Right cardiac atrium (tissue), 5 donors: Measurements from ENCODE around the gene GABBR2. TPM values are rescaled to one million over a fixed set of nuclear protein-coding genes. Genes with fewer than 3 reads are reported as not detected.
"Not testable (repeated sequence)": the region's sequence is repeated elsewhere in the genome, so short reads cannot be mapped to it uniquely, and the experiment has no call there.

Source experiments
- ATAC-seq, 2 donors: fragments of 200-7000 bp; cut with Tn5 transposase; one replicate each; pipeline versions ENCODE4 v1.8.0 to v1.9.1; 2020; ENCODE audit warnings: moderate library complexity in 2 of 2, mild to moderate bottlenecking in 1 of 2
- DNase-seq, 3 donors: peaks; one replicate each; pipeline ENCODE4 v3.0.0-alpha.2; 2020
- H3K27ac ChIP-seq: one replicate; pipeline ENCODE4 v1.5.1; 2013; ENCODE audit warnings: mild to moderate bottlenecking, low read length, control low read depth, moderate library complexity
- H3K27me3 ChIP-seq: one replicate; pipeline ENCODE4 v1.6.1; 2013; ENCODE audit not compliant: control insufficient read depth, insufficient read depth
- H3K4me1 ChIP-seq: one replicate; pipeline ENCODE4 v1.6.1; 2013; ENCODE audit warnings: low read length; ENCODE audit not compliant: control insufficient read depth, insufficient read depth
- H3K4me3 ChIP-seq: one replicate; pipeline ENCODE4 v1.5.1; 2013; ENCODE audit warnings: low read length, control low read depth
- H3K9me3 ChIP-seq: one replicate; pipeline ENCODE4 v1.6.1; 2013; ENCODE audit warnings: low read length; ENCODE audit not compliant: control insufficient read depth
- WGBS: extraction: QIAGEN DNeasy Blood & Tissue Kit; methylation state at CpG from one replicate; pipeline ENCODE4 v1.1.7; 2013; 5-methylcytosine and 5-hydroxymethylcytosine counted together
- intact Hi-C, 4 donors: fragments of 100-400 bp; cut with DNase I; formaldehyde crosslinking; loops; one replicate each; pipeline versions ENCODE4 v1.11.0 to v1.14.0; 2022 to 2023
- polyA plus RNA-seq: library from polyadenylated mRNA; stranded (reverse); fragments of 200-250 nt; gene quantifications from one replicate; pipeline ENCODE4 v1.2.3, GENCODE V29; 2013
- total RNA-seq, 4 donors: library from RNA; stranded (reverse); fragmentation: NEBNext Ultra II Directional; extraction: Animal tissue kit (Norgen Biotek cat#: 25700); gene quantifications; one replicate each; pipeline ENCODE4 v1.2.1, GENCODE V29; 2021
- donor health status: healthy with polysubstance abuse.
- donor health status: DM: no; HTN: yes; CAD: no.
- donor health status: DM: no; HTN: no; CAD: no.
- donor health status: DM: no; HTN: yes; CAD: no; lungs with severe emphysema.
- donor health status: DM: yes; HTN: yes; CAD: no.

Gene GABBR2
- total and polyA plus RNA-seq, 5 donors, result not detected

- no peaks in the 10 kb centered on the region for H3K9me3 ChIP-seq
- no peaks in the 10 kb centered on the region for H3K4me1 ChIP-seq
- H3K27me3 ChIP-seq, result no peaks in the 10 kb centered on the region
- DNase-seq (no peak), ATAC-seq (no peak)
- no peak overlapping the region for H3K27ac ChIP-seq
- WGBS, result 64% methylated on average over 3 of the region's 3 CpGs
- no peak overlapping the region for H3K4me3 ChIP-seq
- intact Hi-C loops, result no loop called here
Measured at GRCh38 chr9:98590101-98590500, 118.6 kb downstream of the GABBR2 start.

- intact Hi-C loops, result no loop called here
- Histone ChIP-seq H3K4me3 (no peak overlapping the region), H3K9me3 (no peaks in the 10 kb centered on the region), H3K4me1 (no peaks in the 10 kb centered on the region), H3K27me3 (no peaks in the 10 kb centered on the region), H3K27ac (no peak overlapping the region)
- WGBS, result 73% methylated on average over 4 of the region's 4 CpGs
- DNase-seq (no peak), ATAC-seq (no peak)
Measured at GRCh38 chr9:98589102-98589501, 119.6 kb downstream of the GABBR2 start.

DNA sequence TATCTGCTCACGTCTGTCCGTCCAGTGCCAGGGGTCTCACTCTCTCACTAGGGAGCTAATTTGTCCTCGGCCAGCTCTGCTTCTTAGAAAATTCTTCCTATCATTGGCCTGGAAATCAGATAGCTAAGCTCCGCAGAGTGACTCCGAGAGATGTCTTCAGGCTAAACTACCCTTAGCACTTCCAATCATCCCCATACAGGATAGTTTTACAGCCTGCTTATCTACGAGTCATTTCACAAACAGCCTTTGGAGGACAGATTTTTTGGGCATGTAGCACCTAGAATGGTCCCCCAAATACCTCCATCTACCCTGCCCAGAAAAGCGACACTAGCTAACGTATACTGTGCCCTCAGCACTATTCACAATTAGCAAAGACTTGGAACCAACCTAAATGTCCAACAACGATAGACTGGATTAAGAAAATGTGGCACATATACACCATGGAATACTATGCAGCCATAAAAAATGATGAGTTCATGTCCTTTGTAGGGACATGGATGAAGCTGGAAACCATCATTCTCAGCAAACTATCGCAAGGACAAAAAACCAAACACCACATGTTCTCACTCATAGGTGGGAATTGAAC lies 123.8 kb downstream of the GABBR2 start:
- H3K27me3 ChIP-seq, result not testable (repeated sequence)

DNA sequence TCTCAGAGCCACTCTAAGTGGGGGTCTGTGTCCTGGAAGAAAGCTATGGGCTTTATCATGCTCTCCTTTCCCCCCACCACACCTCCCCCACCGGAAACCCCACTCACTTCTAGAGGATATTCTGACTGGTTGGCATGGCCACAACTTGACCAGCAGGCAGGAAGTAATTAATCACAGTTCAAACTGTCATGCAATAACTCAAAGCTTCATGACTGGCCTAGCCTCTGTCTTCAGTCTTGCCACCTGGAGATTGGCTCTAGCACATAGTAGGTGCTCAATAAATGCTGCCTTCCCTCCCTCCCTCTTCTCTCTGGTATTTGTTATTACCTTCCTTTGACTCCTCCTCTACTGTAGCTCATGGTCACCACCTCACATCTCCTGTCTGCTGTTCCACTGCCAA lies 124.7 kb downstream of the GABBR2 start:
- no peaks in the 10 kb centered on the region for H3K4me1 ChIP-seq
- ATAC-seq, result no peak
- intact Hi-C loops, result no loop called here
- 19% methylated on average over 1 of the region's 1 CpG for WGBS
- DNase-seq, result no peak
- H3K27me3 ChIP-seq, result no peaks in the 10 kb centered on the region
- H3K4me3 ChIP-seq, result no peak overlapping the region
- H3K27ac ChIP-seq, result no peak overlapping the region
- H3K9me3 ChIP-seq, result no peaks in the 10 kb centered on the region

More for the DNA sequence above, 123.8 kb downstream of the GABBR2 start:
- H3K9me3 ChIP-seq, DNase-seq, H3K4me1 ChIP-seq, ATAC-seq, H3K27ac ChIP-seq, intact Hi-C loops, H3K4me3 ChIP-seq: not testable (repeated sequence)
- WGBS, result 82% methylated on average over 9 of the region's 10 CpGs

- intact Hi-C loops, result no loop called here
- no peak for DNase-seq
- WGBS, result 92% methylated on average over 3 of the region's 3 CpGs
- no peak overlapping the region for H3K27ac ChIP-seq
- no peak for ATAC-seq
- H3K4me3 ChIP-seq, result no peak overlapping the region
- H3K4me1 ChIP-seq, result no peaks in the 10 kb centered on the region
- no peaks in the 10 kb centered on the region for H3K27me3 ChIP-seq
- H3K9me3 ChIP-seq, result no peaks in the 10 kb centered on the region
Measured at GRCh38 chr9:98583417-98583816, 125.3 kb downstream of the GABBR2 start.

GRCh38 chr9:98580956-98581355 lies 127.8 kb downstream of the GABBR2 start:
- ATAC-seq (no peak), DNase-seq (no peak)
- H3K27me3 ChIP-seq, result no peaks in the 10 kb centered on the region
- intact Hi-C loops, result no loop called here
- no peak overlapping the region for H3K27ac ChIP-seq
- no peaks in the 10 kb centered on the region for H3K4me1 ChIP-seq
- no peaks in the 10 kb centered on the region for H3K9me3 ChIP-seq
- WGBS, result 69% methylated on average over 11 of the region's 11 CpGs
- H3K4me3 ChIP-seq, result no peak overlapping the region

- WGBS, result 75% methylated on average over 2 of the region's 2 CpGs
- ATAC-seq, result no peak
Measured at GRCh38 chr9:98579700-98580099, 129.0 kb downstream of the GABBR2 start.

DNA sequence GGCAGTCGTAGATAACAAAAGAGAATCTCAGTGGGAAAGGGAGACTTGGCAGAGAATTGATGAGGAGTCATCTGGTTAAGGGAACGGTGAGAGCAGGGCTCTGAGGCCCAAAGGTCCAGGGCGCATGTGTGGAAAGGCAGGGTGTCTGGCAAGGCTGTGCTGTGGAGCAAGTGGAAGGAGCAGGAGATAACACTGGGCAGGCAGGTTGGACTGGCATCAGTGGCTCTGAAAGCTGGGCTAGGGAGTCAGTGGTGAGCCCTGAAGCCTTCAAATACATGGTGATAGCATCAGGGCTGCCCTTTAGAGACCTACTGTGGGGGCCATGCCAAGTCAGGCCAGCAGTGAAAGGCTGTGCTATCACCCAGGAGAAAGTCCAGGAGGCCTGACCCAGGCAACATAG lies 131.3 kb downstream of the GABBR2 start:
- intact Hi-C loops, result no loop called here
- Histone ChIP-seq H3K4me3 (no peak overlapping the region), H3K4me1 (no peaks in the 10 kb centered on the region), H3K9me3 (no peaks in the 10 kb centered on the region), H3K27ac (no peak overlapping the region), H3K27me3 (no peaks in the 10 kb centered on the region)
- ATAC-seq, result no peak
- no peak for DNase-seq
- 87% methylated on average over 3 of the region's 3 CpGs for WGBS

More at GRCh38 chr9:98579700-98580099, 129.0 kb downstream of the GABBR2 start:
- Histone ChIP-seq H3K27ac (no peak overlapping the region), H3K4me3 (no peak overlapping the region), H3K9me3 (no peaks in the 10 kb centered on the region), H3K27me3 (no peaks in the 10 kb centered on the region), H3K4me1 (no peaks in the 10 kb centered on the region)
- DNase-seq, result no peak
- intact Hi-C loops, result no loop called here

DNA sequence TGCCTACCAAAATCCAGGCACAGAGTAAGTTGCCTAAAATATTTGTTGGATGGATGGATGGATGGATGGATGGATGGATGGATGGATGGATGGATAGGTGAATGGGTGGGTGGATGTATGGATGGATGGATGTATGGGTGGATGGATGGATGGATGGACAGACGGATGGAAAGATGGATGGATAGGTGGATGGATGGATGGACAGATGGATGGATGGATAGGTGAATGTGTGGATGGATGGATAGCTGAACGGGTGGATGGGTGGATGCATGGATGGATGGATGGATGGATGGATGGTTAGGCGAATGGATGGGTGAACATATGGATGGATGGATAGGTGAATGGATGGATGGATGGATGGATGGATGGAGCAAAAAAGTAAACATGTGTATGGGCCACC lies 131.9 kb downstream of the GABBR2 start:
- 85% methylated on average over 3 of the region's 3 CpGs for WGBS
- DNase-seq, result no peak
- H3K9me3 ChIP-seq, result no peaks in the 10 kb centered on the region
- no peaks in the 10 kb centered on the region for H3K27me3 ChIP-seq
- intact Hi-C loops, result no loop called here
- no peak for ATAC-seq
- no peak overlapping the region for H3K27ac ChIP-seq
- no peak overlapping the region for H3K4me3 ChIP-seq
- H3K4me1 ChIP-seq, result no peaks in the 10 kb centered on the region

DNA sequence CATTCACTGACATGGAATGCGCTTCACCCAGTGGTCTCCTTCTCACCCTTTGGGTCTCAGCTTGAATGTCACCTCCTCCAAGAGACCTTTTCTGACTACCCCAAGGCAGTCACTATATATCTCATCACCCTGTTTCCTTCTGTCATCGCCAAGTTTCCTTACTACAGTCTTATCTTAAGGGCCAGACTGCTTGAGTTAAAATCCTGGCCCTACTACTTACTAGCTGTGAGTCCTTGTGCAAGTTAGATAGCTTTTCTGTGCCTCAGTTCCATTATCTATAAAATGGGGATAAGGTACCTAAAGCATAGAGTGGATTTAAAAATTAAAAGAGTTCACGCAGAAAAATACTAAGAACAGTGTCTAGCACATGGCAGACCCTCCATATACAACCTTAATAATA lies 132.4 kb downstream of the GABBR2 start:
- intact Hi-C loops, result no loop called here
- WGBS, result 81% methylated on average over 3 of the region's 3 CpGs

GRCh38 chr9:98575379-98576346 lies 133.1 kb downstream of the GABBR2 start:
- ATAC-seq (no peak), DNase-seq (no peak)
- no peak overlapping the region for H3K27ac ChIP-seq
- no peaks in the 10 kb centered on the region for H3K9me3 ChIP-seq
- no peaks in the 10 kb centered on the region for H3K27me3 ChIP-seq
- 58% methylated on average over 13 of the region's 13 CpGs for WGBS
- intact Hi-C loops, result no loop called here
- no peak overlapping the region for H3K4me3 ChIP-seq
- H3K4me1 ChIP-seq, result no peaks in the 10 kb centered on the region

More for the DNA sequence above, 132.4 kb downstream of the GABBR2 start:
- DNase-seq (no peak), ATAC-seq (no peak)
- Histone ChIP-seq H3K4me1 (no peaks in the 10 kb centered on the region), H3K27ac (no peak overlapping the region), H3K4me3 (no peak overlapping the region), H3K9me3 (no peaks in the 10 kb centered on the region), H3K27me3 (no peaks in the 10 kb centered on the region)
